Skeletal muscle tissue (tissue), 4 donors: ENCODE data around the gene C4orf51. TPM values are rescaled to one million over a fixed set of nuclear protein-coding genes. Genes with fewer than 3 reads are reported as not detected.
"Not testable (repeated sequence)": the region's sequence is repeated elsewhere in the genome, so short reads cannot be mapped to it uniquely, and the experiment has no call there.

Experiments
- H3K27ac ChIP-seq: one replicate; pipeline ENCODE4 v1.7.0; 2013; ENCODE audit warnings: mild to moderate bottlenecking, low read depth, low read length, inconsistent platforms
- H3K27me3 ChIP-seq, 3 donors: one replicate each; pipeline ENCODE4 v1.7.0; 2013; ENCODE audit warnings: low read length in 3 of 3; ENCODE audit not compliant: control insufficient read depth in 3 of 3, insufficient read depth in 3 of 3
- H3K36me3 ChIP-seq, 3 donors: one replicate each; pipeline ENCODE4 v1.7.0; 2013; ENCODE audit warnings: low read length in 3 of 3; ENCODE audit not compliant: control insufficient read depth in 3 of 3, insufficient read depth in 3 of 3
- H3K4me1 ChIP-seq, 3 donors: one replicate each; pipeline ENCODE4 v1.7.0; 2013; ENCODE audit warnings: low read length in 3 of 3, mild to moderate bottlenecking in 3 of 3; ENCODE audit not compliant: control insufficient read depth in 3 of 3, insufficient read depth in 3 of 3
- H3K4me3 ChIP-seq, 3 donors: one replicate each; pipeline ENCODE4 v1.7.0; 2013; ENCODE audit warnings: low read length in 3 of 3
- H3K9ac ChIP-seq, 3 donors: one replicate each; pipeline ENCODE4 v1.7.0; 2013; ENCODE audit warnings: low read length in 3 of 3, mild to moderate bottlenecking in 3 of 3, moderate library complexity in 2 of 3, low read depth in 1 of 3
- H3K9me3 ChIP-seq, 3 donors: one replicate each; pipeline ENCODE4 v1.7.0; 2013; ENCODE audit warnings: low read length in 3 of 3; ENCODE audit not compliant: control insufficient read depth in 3 of 3
- total RNA-seq: library from RNA; depleted of rRNA; stranded (reverse); fragments of >200 nt; gene quantifications from one replicate; pipeline ENCODE4 v1.2.3, GENCODE V29; 2014
- donor health status: Osteomylitis.

C4orf51 gene
- total RNA-seq, 1 donor from 2014 or later, result not detected

- Histone ChIP-seq H3K4me3 (no peak overlapping the region), H3K4me1 (no peaks in the 10 kb centered on the region), H3K36me3 (no peaks in the 10 kb centered on the region), H3K27ac (no peak overlapping the region), H3K9me3 (no peaks in the 10 kb centered on the region), H3K9ac (no peak overlapping the region), H3K27me3 (no peaks in the 10 kb centered on the region)
These were observed 14.2 kb upstream of the C4orf51 start for GRCh38 chr4:145665773-145666172.

DNA sequence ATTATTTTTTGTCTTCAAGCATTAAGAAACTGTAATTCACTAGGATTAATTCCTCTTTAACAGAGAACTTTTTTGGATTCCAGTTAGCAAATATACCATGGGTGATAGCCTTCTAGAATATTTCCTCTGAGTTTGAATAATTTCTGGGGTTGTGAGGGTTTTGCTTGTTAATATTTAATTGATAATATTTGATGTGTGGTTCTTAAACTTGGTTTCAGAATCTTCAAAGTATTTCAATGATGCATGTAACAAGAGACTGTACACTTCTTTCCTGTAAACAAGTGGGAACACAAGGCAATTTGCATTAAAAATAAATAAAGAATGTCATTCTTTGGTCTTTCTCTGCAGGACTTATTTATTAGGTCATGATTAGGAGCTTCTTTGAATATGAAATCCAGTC, 9.5 kb upstream of the C4orf51 start:
- no peaks in the 10 kb centered on the region for H3K27me3 ChIP-seq
- no peaks in the 10 kb centered on the region for H3K4me1 ChIP-seq
- no peaks in the 10 kb centered on the region for H3K36me3 ChIP-seq
- H3K9me3 ChIP-seq, result no peaks in the 10 kb centered on the region
- H3K9ac ChIP-seq, result no peak overlapping the region
- H3K27ac ChIP-seq, result no peak overlapping the region
- no peak overlapping the region for H3K4me3 ChIP-seq

- H3K9me3 ChIP-seq, result no peaks in the 10 kb centered on the region
- H3K9ac ChIP-seq, result no peak overlapping the region
- peak overlapping the region; percentile 68 for H3K27ac ChIP-seq
- peaks cover 9 to 13% (median 10%) of the 10 kb centered on the region in 3 donors for H3K4me1 ChIP-seq
- H3K36me3 ChIP-seq, result no peaks in the 10 kb centered on the region
- no peaks in the 10 kb centered on the region for H3K27me3 ChIP-seq
- no peak overlapping the region for H3K4me3 ChIP-seq
These were observed 426 bp upstream of the C4orf51 start for GRCh38 chr4:145679520-145679919.

DNA sequence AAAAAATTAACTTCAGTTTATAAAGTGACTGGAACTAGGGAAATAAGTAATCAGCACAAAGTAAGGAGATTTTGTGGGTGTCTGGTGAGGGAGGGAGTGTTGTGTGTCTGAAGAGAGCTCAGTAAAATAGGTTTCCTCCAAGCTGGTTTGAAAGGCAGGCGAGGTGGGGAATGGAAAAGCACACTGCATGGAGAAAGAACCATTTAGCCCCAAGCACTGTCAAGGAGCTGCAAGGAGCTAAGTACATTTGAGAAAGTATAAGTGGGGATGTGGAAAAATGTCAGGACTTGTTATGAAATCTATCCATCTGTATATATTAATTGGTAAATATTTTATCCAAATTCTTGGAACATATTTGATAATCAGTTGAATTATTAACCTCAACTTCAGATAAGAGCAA, 956 bp downstream of the C4orf51 start:
- peak overlapping the region in 1 of 3 donors; percentile 62 for H3K9ac ChIP-seq
- H3K4me1 ChIP-seq, result peaks cover 9 to 13% (median 10%) of the 10 kb centered on the region in 3 donors
- peak overlapping the region; percentile 68 for H3K27ac ChIP-seq
- H3K9me3 ChIP-seq, result no peaks in the 10 kb centered on the region
- no peak overlapping the region for H3K4me3 ChIP-seq
- H3K36me3 ChIP-seq, result no peaks in the 10 kb centered on the region
- H3K27me3 ChIP-seq, result no peaks in the 10 kb centered on the region

- H3K4me1 ChIP-seq, result peaks cover 9 to 13% (median 10%) of the 10 kb centered on the region in 3 donors
- no peak overlapping the region for H3K4me3 ChIP-seq
- H3K27me3 ChIP-seq, result no peaks in the 10 kb centered on the region
- no peaks in the 10 kb centered on the region for H3K36me3 ChIP-seq
- H3K9me3 ChIP-seq, result no peaks in the 10 kb centered on the region
- H3K27ac ChIP-seq, result no peak overlapping the region
- no peak overlapping the region for H3K9ac ChIP-seq
These were observed 1.6 kb downstream of the C4orf51 start for GRCh38 chr4:145681518-145681917.

GRCh38 chr4:145681956-145682355, 2.0 kb downstream of the C4orf51 start:
- Histone ChIP-seq H3K4me1 (peaks cover 9 to 13% (median 10%) of the 10 kb centered on the region in 3 donors), H3K27me3 (no peaks in the 10 kb centered on the region), H3K36me3 (no peaks in the 10 kb centered on the region), H3K9me3 (no peaks in the 10 kb centered on the region), H3K27ac (no peak overlapping the region), H3K9ac (no peak overlapping the region), H3K4me3 (no peak overlapping the region)

DNA sequence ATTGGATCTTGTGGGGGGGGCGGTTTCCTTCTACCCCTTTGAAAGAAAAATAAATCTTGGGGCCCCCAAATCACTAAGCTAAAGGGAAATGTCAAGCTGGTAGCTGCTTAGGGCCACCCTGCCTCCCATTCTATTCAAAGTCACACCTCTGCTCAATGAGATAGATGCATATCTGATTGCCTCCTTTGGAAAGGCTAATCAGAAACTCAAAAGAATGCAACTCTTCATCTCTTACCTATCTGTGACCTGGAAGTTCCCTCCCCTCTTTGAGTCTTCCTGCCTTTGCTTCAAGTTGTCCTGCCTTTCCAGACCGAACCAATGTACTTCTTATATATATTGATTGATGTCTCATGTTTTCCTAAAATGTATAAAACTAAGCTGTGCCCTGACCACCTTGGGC, 7.0 kb downstream of the C4orf51 start:
- H3K9ac ChIP-seq, result no peak overlapping the region
- no peaks in the 10 kb centered on the region for H3K36me3 ChIP-seq
- H3K27ac ChIP-seq, result no peak overlapping the region
- H3K4me1 ChIP-seq, result no peaks in the 10 kb centered on the region
- no peaks in the 10 kb centered on the region for H3K27me3 ChIP-seq
- no peak overlapping the region for H3K4me3 ChIP-seq
- no peaks in the 10 kb centered on the region for H3K9me3 ChIP-seq

GRCh38 chr4:145690610-145691009, 10.7 kb downstream of the C4orf51 start:
- Histone ChIP-seq H3K36me3 (no peaks in the 10 kb centered on the region), H3K9me3 (no peaks in the 10 kb centered on the region), H3K4me1 (peaks cover 0 to 6% (median 0%) of the 10 kb centered on the region in 3 donors)

DNA sequence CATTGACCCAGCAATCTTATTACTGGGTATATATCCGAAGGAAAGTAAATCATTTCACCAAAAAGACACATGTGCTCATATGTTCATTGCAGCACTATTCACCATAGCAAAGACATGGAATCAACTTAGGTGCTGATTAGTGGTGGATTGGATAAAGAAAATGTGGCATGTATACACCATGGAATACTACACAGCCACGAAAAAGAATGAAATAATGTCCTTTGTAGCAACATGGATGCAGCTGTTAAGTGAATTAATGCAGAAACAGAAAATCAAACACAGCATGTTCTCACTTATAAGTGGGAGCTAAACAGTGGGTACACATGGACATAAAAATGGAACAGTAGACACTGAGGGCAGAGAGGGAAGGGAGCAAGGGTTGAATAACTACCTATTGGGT, 11.5 kb downstream of the C4orf51 start:
- H3K9ac ChIP-seq, H3K36me3 ChIP-seq, H3K9me3 ChIP-seq, H3K27ac ChIP-seq, H3K4me1 ChIP-seq, H3K27me3 ChIP-seq, H3K4me3 ChIP-seq: not testable (repeated sequence)

More at GRCh38 chr4:145690610-145691009, 10.7 kb downstream of the C4orf51 start:
- Histone ChIP-seq H3K27ac (no peak overlapping the region), H3K9ac (no peak overlapping the region), H3K27me3 (no peaks in the 10 kb centered on the region), H3K4me3 (no peak overlapping the region)

DNA sequence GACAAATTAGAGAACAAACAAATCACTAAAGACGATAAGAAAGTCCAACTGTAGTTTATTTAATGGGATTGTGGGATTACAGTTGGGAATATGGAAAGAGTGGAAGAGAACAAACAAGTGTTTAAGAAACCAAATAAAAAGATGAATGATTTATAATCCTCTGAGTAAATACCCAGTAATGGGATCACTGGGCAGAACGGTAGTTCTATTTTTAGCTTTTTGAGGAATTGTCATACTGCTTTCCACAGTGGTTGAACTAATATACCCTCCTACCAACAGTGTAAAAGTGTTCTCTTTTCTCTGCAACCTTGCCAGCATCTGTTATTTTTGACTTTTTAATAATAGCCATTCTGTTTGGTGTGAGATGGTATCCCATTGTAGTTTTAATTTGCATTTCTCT, 15.0 kb downstream of the C4orf51 start:
- Histone ChIP-seq H3K27ac (peak overlapping the region; percentile 25), H3K36me3 (no peaks in the 10 kb centered on the region), H3K9me3 (no peaks in the 10 kb centered on the region)

GRCh38 chr4:145697332-145697731, 17.4 kb downstream of the C4orf51 start:
- Histone ChIP-seq H3K4me3 (no peak overlapping the region), H3K4me1 (peaks cover 0 to 6% (median 0%) of the 10 kb centered on the region in 3 donors), H3K9me3 (no peaks in the 10 kb centered on the region), H3K27ac (no peak overlapping the region), H3K36me3 (no peaks in the 10 kb centered on the region), H3K9ac (no peak overlapping the region), H3K27me3 (no peaks in the 10 kb centered on the region)

More for the DNA sequence above, 15.0 kb downstream of the C4orf51 start:
- Histone ChIP-seq H3K4me3 (no peak overlapping the region), H3K4me1 (peaks cover 0 to 6% (median 0%) of the 10 kb centered on the region in 3 donors), H3K9ac (no peak overlapping the region), H3K27me3 (no peaks in the 10 kb centered on the region)
